Endodermal cell (in vitro differentiated cells): ENCODE results near the gene H3-3A. TPM values are rescaled to one million over a fixed set of nuclear protein-coding genes. Genes with fewer than 3 reads are reported as not detected.
A peak's percentile ranks its signal among the peaks of the same experiment; 100 is the strongest.

ENCODE experiments used
- DNase-seq: peaks from one replicate; pipeline ENCODE4 v3.0.0-alpha.2; 2017
- H3K27ac ChIP-seq: 2 replicates; pipeline ENCODE4 v1.5.1; 2013; ENCODE audit warnings: mild to moderate bottlenecking, low read depth, low read length, moderate library complexity
- H3K27me3 ChIP-seq: 2 replicates; pipeline ENCODE4 v1.6.1; 2013; ENCODE audit warnings: mild to moderate bottlenecking, low read length, moderate library complexity; ENCODE audit not compliant: insufficient read depth, control insufficient read depth, poor library complexity, severe bottlenecking
- H3K36me3 ChIP-seq: 2 replicates; pipeline ENCODE4 v1.7.0; 2013; ENCODE audit warnings: mild to moderate bottlenecking, low read length, moderate library complexity; ENCODE audit not compliant: control insufficient read depth, insufficient read depth
- H3K4me1 ChIP-seq: one replicate; pipeline ENCODE4 v1.7.0; 2013; ENCODE audit warnings: low read length; ENCODE audit not compliant: control insufficient read depth, insufficient read depth
- H3K4me3 ChIP-seq: 2 replicates; pipeline ENCODE4 v1.5.1; 2013; ENCODE audit warnings: mild to moderate bottlenecking, low read length, moderate library complexity
- H3K9ac ChIP-seq: 2 replicates; pipeline ENCODE4 v1.6.1; 2013; ENCODE audit warnings: mild to moderate bottlenecking, low read length, moderate library complexity; ENCODE audit not compliant: poor library complexity, severe bottlenecking; ENCODE audit errors: extremely low read depth
- H3K9me3 ChIP-seq: 2 replicates; pipeline ENCODE4 v1.6.1; 2013; ENCODE audit warnings: mild to moderate bottlenecking, low read length, moderate library complexity; ENCODE audit not compliant: control insufficient read depth
- H3K27ac Mint-ChIP-seq: 2 replicates; pipeline ENCODE4 v1.8.0; 2020; ENCODE audit warnings: mixed read lengths
- H3K27me3 Mint-ChIP-seq: 2 replicates; pipeline ENCODE4 v1.8.0; 2021; ENCODE audit warnings: mild to moderate bottlenecking, mixed read lengths; ENCODE audit not compliant: insufficient read depth
- H3K36me3 Mint-ChIP-seq: 2 replicates; pipeline ENCODE4 v1.8.0; 2020; ENCODE audit warnings: low read depth, mixed read lengths
- H3K4me1 Mint-ChIP-seq: 2 replicates; pipeline ENCODE4 v1.8.0; 2020; ENCODE audit warnings: mixed read lengths
- H3K4me3 Mint-ChIP-seq: 2 replicates; pipeline ENCODE4 v1.8.0; 2020; ENCODE audit warnings: mild to moderate bottlenecking, moderate library complexity, mixed read lengths
- H3K9me3 Mint-ChIP-seq: 2 replicates; pipeline ENCODE4 v1.8.0; 2020; ENCODE audit warnings: mild to moderate bottlenecking, mixed read lengths
- CTCF ChIP-seq: fragments of 200-600 bp; sonication (generic); conservative IDR thresholded peaks from 2 replicates; pipeline ENCODE4 v1.5.0; 2021; ENCODE audit warnings: antibody characterized with exemption, mild to moderate bottlenecking
- WGBS, 2 experiments: methylation state at CpG; one replicate each; pipeline versions ENCODE4 v1.1.5 to v1.1.7; 2013; ENCODE audit warnings: missing lambda C conversion rate in 2 of 2, mixed read lengths in 1 of 2; ENCODE audit not compliant: insufficient coverage in 1 of 2, insufficient read length in 1 of 2; 5-methylcytosine and 5-hydroxymethylcytosine counted together
- total RNA-seq, 2 donors: library from RNA; stranded (reverse); fragmentation: NEBNext Ultra II Directional in 1 of 2; extraction: Animal tissue kit (Norgen Biotek cat#: 25700) in 1 of 2; gene quantifications; 2 replicates in 1 of 2; 3 replicates in 1 of 2; pipeline ENCODE4 v1.2.1, GENCODE V29; 2021

The H3-3A gene
- total RNA-seq, 2 donors from 2014 or later: 733 to 829 TPM

GRCh38 chr1:226119169-226119568, 56.7 kb downstream of the H3-3A start:
- no peak for DNase-seq
- H3K9me3 Mint-ChIP-seq: peaks cover 10% of the 10 kb centered on the region

GRCh38 chr1:226120398-226120797, 57.9 kb downstream of the H3-3A start:
- Mint-ChIP-seq H3K27me3 (peaks cover 32% of the 10 kb centered on the region), H3K4me3 (peak overlapping the region; percentile 75), H3K9me3 (peaks cover 5% of the 10 kb centered on the region), H3K27ac (no peak overlapping the region), H3K4me1 (peaks cover 22% of the 10 kb centered on the region), H3K36me3 (no peaks in the 10 kb centered on the region)
- Histone ChIP-seq H3K9me3 (no peaks in the 10 kb centered on the region), H3K4me3 (no peak overlapping the region), H3K27me3 (peaks cover 11% of the 10 kb centered on the region), H3K4me1 (no peaks in the 10 kb centered on the region), H3K27ac (no peak overlapping the region), H3K36me3 (no peaks in the 10 kb centered on the region), H3K9ac (no peak overlapping the region)
- WGBS, 2 experiments: 86 to 93% methylated on average over 2 to 5 of the region's 5 CpGs
- no peak for DNase-seq
- no peak for TF ChIP-seq CTCF

More at GRCh38 chr1:226119169-226119568, 56.7 kb downstream of the H3-3A start:
- no peaks in the 10 kb centered on the region for H3K36me3 ChIP-seq
- no peak overlapping the region for H3K4me3 Mint-ChIP-seq
- peaks cover 13% of the 10 kb centered on the region for H3K4me1 Mint-ChIP-seq
- H3K9me3 ChIP-seq: no peaks in the 10 kb centered on the region
- no peak overlapping the region for H3K27ac ChIP-seq
- H3K4me1 ChIP-seq: no peaks in the 10 kb centered on the region
- no peak overlapping the region for H3K4me3 ChIP-seq
- peaks cover 11% of the 10 kb centered on the region for H3K27me3 ChIP-seq
- no peak overlapping the region for H3K27ac Mint-ChIP-seq
- TF ChIP-seq CTCF: no peak
- H3K27me3 Mint-ChIP-seq: peaks cover 34% of the 10 kb centered on the region
- 91 to 100% methylated on average over 4 to 6 of the region's 6 CpGs for WGBS, 2 experiments
- H3K36me3 Mint-ChIP-seq: no peaks in the 10 kb centered on the region
- no peak overlapping the region for H3K9ac ChIP-seq

DNA sequence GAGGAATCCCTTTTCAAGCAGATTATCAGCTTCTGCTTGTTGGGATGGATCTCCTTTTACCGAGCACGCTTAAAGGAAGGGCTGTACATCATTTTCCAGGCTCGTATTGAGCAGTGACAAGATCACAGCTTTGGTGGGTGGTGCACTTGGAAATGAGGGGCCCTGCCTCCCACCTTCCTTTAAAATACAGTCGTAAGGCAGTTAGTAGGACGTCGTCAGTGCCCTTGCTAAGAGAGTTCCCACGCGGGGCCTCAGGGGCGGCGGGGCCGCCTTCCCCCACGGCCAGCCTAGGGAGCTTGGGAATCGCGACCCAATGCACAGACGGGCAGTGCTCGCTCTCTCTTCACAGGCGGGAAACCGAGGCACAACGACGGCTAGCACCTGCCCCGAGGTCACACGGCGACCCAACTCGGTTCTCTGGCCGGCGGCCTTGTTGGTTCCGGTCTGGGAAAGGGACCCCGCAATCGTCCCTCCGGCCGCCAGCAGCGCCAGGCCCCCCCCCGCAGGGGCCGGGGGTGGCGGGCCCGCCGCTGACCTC, 58.6 kb downstream of the H3-3A start:
- peak overlapping the region; percentile 27 for H3K27ac Mint-ChIP-seq
- H3K27me3 Mint-ChIP-seq: peaks cover 32% of the 10 kb centered on the region
- DNase-seq: no peak
- no peaks in the 10 kb centered on the region for H3K9me3 Mint-ChIP-seq
- no peaks in the 10 kb centered on the region for H3K9me3 ChIP-seq
- peak overlapping the region; percentile 75 for H3K4me3 Mint-ChIP-seq
- H3K4me3 ChIP-seq: peak overlapping the region; percentile 87
- H3K4me1 Mint-ChIP-seq: peaks cover 26% of the 10 kb centered on the region
- H3K4me1 ChIP-seq: no peaks in the 10 kb centered on the region
- no peak overlapping the region for H3K9ac ChIP-seq
- WGBS, 2 experiments: 18 to 32% methylated on average over 14 to 37 of the region's 37 CpGs
- peaks cover 11% of the 10 kb centered on the region for H3K27me3 ChIP-seq
- no peak overlapping the region for H3K27ac ChIP-seq
- no peaks in the 10 kb centered on the region for H3K36me3 ChIP-seq
- TF ChIP-seq CTCF: no peak
- no peaks in the 10 kb centered on the region for H3K36me3 Mint-ChIP-seq

Other genes starting within 250 kb of the H3-3A start
- gene TMEM63A, start 180.3 kb upstream of the H3-3A start, total RNA-seq: 100 to 1,000 TPM; 194 to 232 TPM
- 100 to 1,000 TPM in 1 of 2 donors, 10 to 100 TPM in 1; 76.0 to 660 TPM for gene LEFTY1, start 173.6 kb upstream of the H3-3A start, total RNA-seq
- 100 to 1,000 TPM in 1 of 2 donors, 10 to 100 TPM in 1; 94.5 to 101 TPM for gene PYCR2, start 138.5 kb upstream of the H3-3A start, total RNA-seq
- gene LEFTY2, start 121.5 kb upstream of the H3-3A start, total RNA-seq: 100 to 1,000 TPM; 272 to 938 TPM
- 10 to 100 TPM; 19.0 to 21.6 TPM for gene SDE2, start 63.4 kb upstream of the H3-3A start, total RNA-seq
- gene ACBD3, start 124.0 kb downstream of the H3-3A start, total RNA-seq: 10 to 100 TPM; 34.8 to 48.0 TPM
- gene MIXL1, start 160.9 kb downstream of the H3-3A start, total RNA-seq: 10 to 100 TPM; 16.8 to 86.3 TPM
- 10 to 100 TPM in 1 of 2 donors, 1 to 10 TPM in 1; 9.9 to 11.3 TPM for gene LIN9, start 246.4 kb downstream of the H3-3A start, total RNA-seq